Endothelial cell of umbilical vein (primary cell): ENCODE data around the gene CYB5D1. TPM values are rescaled to one million over a fixed set of nuclear protein-coding genes. Genes with fewer than 3 reads are reported as not detected.

Source experiments
- BruUV-seq: library from RNA; stranded (reverse); fragments of 400-500 nt; replicated peaks from 2 replicates; lab custom pipeline; 2021; lab: Mats Ljungman, UMichigan
- CTCF ChIA-PET: fragments of 300-600, 350-600 bp; sonication (Branson Sonifier 250); formaldehyde crosslinking; loops from one replicate; lab custom pipeline; 2021; ENCODE audit warnings: antibody characterized with exemption, inconsistent platforms; lab: Charles Lee
- POLR2A ChIA-PET: fragments of 300-600, 350-600 bp; sonication (Branson Sonifier 250); formaldehyde crosslinking; loops from one replicate; lab custom pipeline; 2021; ENCODE audit warnings: antibody characterized with exemption, inconsistent platforms; lab: Charles Lee
- DNase-seq: peaks from one replicate; pipeline ENCODE4 v3.0.0-alpha.2; 2011; ENCODE audit warnings: low read depth, low spot score
- FAIRE-seq: peaks from 2 replicates; lab custom pipeline; 2011; peaks lifted over from hg19 to GRCh38; lab: Jason Lieb, UNC
- H2AFZ ChIP-seq: 2 replicates; pipeline ENCODE4 v1.6.0; 2012; ENCODE audit warnings: low read depth, low read length, control low read depth, inconsistent platforms
- H3K27ac ChIP-seq: 2 replicates; pipeline ENCODE4 v1.5.1; 2011; ENCODE audit warnings: low read depth, mild to moderate bottlenecking, control low read depth, low read length, moderate library complexity; ENCODE audit not compliant: insufficient read depth
- H3K27me3 ChIP-seq, 2 experiments: 2 replicates each; pipeline versions ENCODE4 v1.6.0 to v1.6.1; 2011; ENCODE audit warnings: low read length in 2 of 2, mixed read lengths in 1 of 2; ENCODE audit not compliant: control insufficient read depth in 2 of 2, insufficient read depth in 2 of 2
- H3K36me3 ChIP-seq, 2 experiments: 2 replicates in 1 of 2; 3 replicates in 1 of 2; pipeline ENCODE4 v1.5.1; 2011; ENCODE audit warnings: low read length in 2 of 2, mild to moderate bottlenecking in 1 of 2, moderate library complexity in 1 of 2; ENCODE audit not compliant: control insufficient read depth in 2 of 2, insufficient read depth in 2 of 2; ENCODE audit errors: extremely low read depth in 1 of 2
- H3K4me1 ChIP-seq: 3 replicates; pipeline ENCODE4 v1.5.1; 2011; ENCODE audit warnings: mild to moderate bottlenecking, low read length; ENCODE audit not compliant: control insufficient read depth, insufficient read depth; ENCODE audit errors: extremely low read depth
- H3K4me2 ChIP-seq: 2 replicates; pipeline ENCODE4 v1.6.1; 2011; ENCODE audit warnings: low read length, control low read depth, mixed read lengths; ENCODE audit not compliant: insufficient read depth
- H3K4me3 ChIP-seq, 3 experiments: fragments of 200-600 bp in 1 of 3; sonication (generic), shearing (Covaris generic) in 1 of 3; replicated peaks in 1 of 3; 2 replicates each; pipeline ENCODE4 v1.5.1; 2011 to 2016; ENCODE audit warnings: control low read depth in 3 of 3, low read length in 3 of 3, mild to moderate bottlenecking in 2 of 3, inconsistent platforms in 1 of 3, low read depth in 1 of 3, moderate library complexity in 1 of 3; ENCODE audit not compliant: insufficient read depth in 1 of 3
- H3K79me2 ChIP-seq: 2 replicates; pipeline ENCODE4 v1.6.0; 2012; ENCODE audit warnings: low read length, inconsistent platforms; ENCODE audit not compliant: control insufficient read depth, insufficient read depth
- H3K9ac ChIP-seq: replicated peaks from 2 replicates; pipeline ENCODE3; 2011; ENCODE audit warnings: low read length, control low read depth; ENCODE audit not compliant: insufficient read depth; ENCODE audit errors: extremely low read depth
- H3K9me1 ChIP-seq: replicated peaks from 3 replicates; pipeline ENCODE4 v1.6.0; 2011; ENCODE audit warnings: mild to moderate bottlenecking, low read length; ENCODE audit not compliant: control insufficient read depth, insufficient read depth; ENCODE audit errors: extremely low read depth
- H3K9me3 ChIP-seq: replicated peaks from 2 replicates; pipeline ENCODE4 v1.5.1; 2012; ENCODE audit warnings: low read length, inconsistent platforms; ENCODE audit not compliant: control insufficient read depth, insufficient read depth
- H4K20me1 ChIP-seq: replicated peaks from 2 replicates; pipeline ENCODE3; 2011; ENCODE audit warnings: mild to moderate bottlenecking, low read length; ENCODE audit not compliant: control insufficient read depth, insufficient read depth; ENCODE audit errors: extremely low read depth
- EZH2 ChIP-seq: IDR thresholded peaks from 2 replicates; pipeline ENCODE4 v1.6.1; 2012; ENCODE audit warnings: borderline replicate concordance, low read depth, mild to moderate bottlenecking, moderate library complexity, low read length, inconsistent platforms; ENCODE audit not compliant: severe bottlenecking
- FOS ChIP-seq: IDR thresholded peaks from 2 replicates; pipeline ENCODE4 v1.6.1; 2011; ENCODE audit warnings: mild to moderate bottlenecking, low read length, moderate library complexity, borderline replicate concordance; ENCODE audit not compliant: insufficient read depth
- GATA2 ChIP-seq: IDR thresholded peaks from 2 replicates; pipeline ENCODE4 v1.7.0; 2011; ENCODE audit warnings: low read depth, mild to moderate bottlenecking, moderate library complexity, mixed read lengths, low read length; ENCODE audit not compliant: insufficient read length, insufficient read depth
- JUN ChIP-seq: IDR thresholded peaks from 2 replicates; pipeline ENCODE4 v1.6.1; 2011; ENCODE audit warnings: borderline replicate concordance, low read depth; ENCODE audit not compliant: insufficient read length, insufficient read depth
- MYC ChIP-seq: IDR thresholded peaks from one replicate; pipeline ENCODE4 v1.6.1; 2011; ENCODE audit warnings: mild to moderate bottlenecking, low read depth, low read length
- POLR2A ChIP-seq: IDR thresholded peaks from 2 replicates; pipeline ENCODE4 v1.6.1; 2012; ENCODE audit warnings: low read depth, mild to moderate bottlenecking, control low read depth, low read length
- POLR2AphosphoS5 ChIP-seq: IDR thresholded peaks from 2 replicates; pipeline ENCODE4 v1.6.1; 2012; ENCODE audit warnings: low read depth, mild to moderate bottlenecking, control low read depth, low read length, moderate library complexity; ENCODE audit not compliant: insufficient read depth
- dilution Hi-C: fragments of 300-500 bp; cut with MboI; formaldehyde crosslinking; loops from one replicate; pipeline ENCODE4 v1.15.0; 2019; ENCODE audit warnings: low sequenced_read_pairs; ENCODE audit not compliant: extremely low pct_ligation_motif_present
- intact Hi-C: fragments of 100-400 bp; cut with micrococcal nuclease; formaldehyde crosslinking; loops from one replicate; pipeline ENCODE4 v1.10.0; 2022
- polyA plus RNA-seq, 4 experiments: library from polyadenylated mRNA; depleted of rRNA in 3 of 4; stranded (reverse) in 3 of 4; unstranded in 1 of 4; fragments of >200 nt; gene quantifications; 2 replicates each; pipeline versions ENCODE4 v1.2.1 to v1.2.3, GENCODE V29; 2011 to 2012; ENCODE audit warnings: missing spikeins in 1 of 4
- total RNA-seq: library from RNA; stranded (reverse); gene quantifications from 2 replicates; pipeline ENCODE4 v1.2.3, GENCODE V29; 2021
- TF ChIP-seq, protein P1 (sequence below), 2 donors: IDR thresholded peaks; 1 replicate in 1 of 2; 2 replicates in 1 of 2; pipeline ENCODE4 v1.5.1; 2011; ENCODE audit warnings: low read length in 2 of 2, mild to moderate bottlenecking in 2 of 2, moderate library complexity in 2 of 2, control low read depth in 1 of 2, inconsistent platforms in 1 of 2, low read depth in 1 of 2; ENCODE audit not compliant: insufficient read depth in 1 of 2; ENCODE audit errors: extremely low read depth in 1 of 2
- TF ChIP-seq, protein P2 (sequence below): IDR thresholded peaks from 2 replicates; pipeline ENCODE4 v1.6.1; 2011; ENCODE audit not compliant: insufficient read depth, insufficient read length

CYB5D1 gene
- total and polyA plus RNA-seq, 2 donors (not counting 3 experiments of a cell fraction or from before 2014, with no cell fraction given): 9.4 to 18.1 TPM

DNA sequence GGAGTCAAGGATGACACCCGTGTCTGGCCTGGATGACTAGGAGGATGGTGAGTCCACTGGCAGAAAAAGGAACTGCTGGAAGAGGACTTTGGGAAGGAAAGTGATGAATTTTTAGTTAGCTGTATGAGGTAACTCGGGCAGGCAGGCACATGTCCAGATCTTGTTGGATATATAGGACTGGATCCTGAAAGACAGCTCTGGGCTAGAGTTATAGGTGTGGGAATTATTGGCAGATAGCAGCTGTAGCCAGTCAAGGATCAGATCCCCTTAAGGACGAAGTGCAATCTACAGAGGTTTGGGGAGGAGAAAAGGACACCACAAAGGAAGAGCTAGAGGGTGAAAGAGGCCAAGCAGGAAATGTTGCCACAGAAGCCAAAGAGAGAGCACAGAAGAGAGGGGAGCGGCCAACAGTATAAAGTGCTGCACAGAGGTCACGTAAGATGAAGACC lies 10.1 kb downstream of the CYB5D1 start:
- intact Hi-C loops: no loop called here
- ChIA-PET CTCF (interaction anchor here (1.3 to 1.5 kb wide), 2 partner anchors 21 to 115 kb away, joined by 3 to 4 read pairs; partner anchors contain the start of gene CHD3), POLR2A (no interaction called here)
- Histone ChIP-seq H3K27ac (no peak overlapping the region), H3K4me1 (no peaks in the 10 kb centered on the region), H3K9ac (no peak overlapping the region), H3K79me2 (no peaks in the 10 kb centered on the region), H2AFZ (no peak overlapping the region), H3K27me3 (no peaks in the 10 kb centered on the region), H4K20me1 (no peaks in the 10 kb centered on the region), H3K4me3 (no peak overlapping the region), H3K4me2 (no peak overlapping the region), H3K36me3 (peaks cover 3 to 4% of the 10 kb centered on the region in 2 experiments), H3K9me1 (no peaks in the 10 kb centered on the region), H3K9me3 (no peaks in the 10 kb centered on the region)
- DNase-seq (no peak), FAIRE-seq (no peak)
- BruUV-seq: no TSS peak
- dilution Hi-C loops: no loop called here
- TF ChIP-seq, protein P1, sequence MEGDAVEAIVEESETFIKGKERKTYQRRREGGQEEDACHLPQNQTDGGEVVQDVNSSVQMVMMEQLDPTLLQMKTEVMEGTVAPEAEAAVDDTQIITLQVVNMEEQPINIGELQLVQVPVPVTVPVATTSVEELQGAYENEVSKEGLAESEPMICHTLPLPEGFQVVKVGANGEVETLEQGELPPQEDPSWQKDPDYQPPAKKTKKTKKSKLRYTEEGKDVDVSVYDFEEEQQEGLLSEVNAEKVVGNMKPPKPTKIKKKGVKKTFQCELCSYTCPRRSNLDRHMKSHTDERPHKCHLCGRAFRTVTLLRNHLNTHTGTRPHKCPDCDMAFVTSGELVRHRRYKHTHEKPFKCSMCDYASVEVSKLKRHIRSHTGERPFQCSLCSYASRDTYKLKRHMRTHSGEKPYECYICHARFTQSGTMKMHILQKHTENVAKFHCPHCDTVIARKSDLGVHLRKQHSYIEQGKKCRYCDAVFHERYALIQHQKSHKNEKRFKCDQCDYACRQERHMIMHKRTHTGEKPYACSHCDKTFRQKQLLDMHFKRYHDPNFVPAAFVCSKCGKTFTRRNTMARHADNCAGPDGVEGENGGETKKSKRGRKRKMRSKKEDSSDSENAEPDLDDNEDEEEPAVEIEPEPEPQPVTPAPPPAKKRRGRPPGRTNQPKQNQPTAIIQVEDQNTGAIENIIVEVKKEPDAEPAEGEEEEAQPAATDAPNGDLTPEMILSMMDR (IDR thresholded peaks at IDR 0.05; ENCODE audit: extremely low read depth in 1 of 2, insufficient read depth in 1 of 2, low read depth in 1 of 2, low read length in 2 of 2): no peak
- TF ChIP-seq, protein P2, sequence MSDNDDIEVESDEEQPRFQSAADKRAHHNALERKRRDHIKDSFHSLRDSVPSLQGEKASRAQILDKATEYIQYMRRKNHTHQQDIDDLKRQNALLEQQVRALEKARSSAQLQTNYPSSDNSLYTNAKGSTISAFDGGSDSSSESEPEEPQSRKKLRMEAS: no peak
- TF ChIP-seq POLR2A: no peak
- TF ChIP-seq GATA2: no peak
- no peak for TF ChIP-seq EZH2
- TF ChIP-seq JUN: no peak
- TF ChIP-seq FOS: no peak
- TF ChIP-seq MYC: no peak
- TF ChIP-seq POLR2AphosphoS5: no peak
